Measurements from ENCODE around the gene PGGT1B. TPM values are rescaled to one million over a fixed set of nuclear protein-coding genes. Genes with fewer than 3 reads are reported as not detected.

PGGT1B gene
- polyA plus RNA-seq, 4 donors = 4.9 to 22.2 (median 5.9) TPM

GRCh38 chr5:115246361-115246991 lies 16.2 kb downstream of the PGGT1B start:
- WGBS, 3 donors = 15 to 22% (median 17%) methylated on average over 3 of the region's 3 CpGs
- FAIRE-seq (no peak), DNase-seq (peak; percentile 51 to 69)
- H3K4me1 ChIP-seq (ENCODE audit: control insufficient read depth in 3 of 3, insufficient read depth in 2 of 3, low read depth in 1 of 3, low read length in 2 of 3) = peaks cover 3 to 4% (median 3%) of the 10 kb centered on the region in 3 donors
- no peaks in the 10 kb centered on the region for H3K9me3 ChIP-seq (ENCODE audit: control insufficient read depth in 2 of 2, insufficient read depth in 1 of 2, low read depth in 1 of 2, low read length in 1 of 2)
- no peak overlapping the region for H3K4me3 ChIP-seq (ENCODE audit: low read depth in 1 of 3, low read length in 3 of 3)
- no peaks in the 10 kb centered on the region for H3K27me3 ChIP-seq (ENCODE audit: control insufficient read depth in 3 of 3, insufficient read depth in 3 of 3, low read length in 3 of 3)
- no peak overlapping the region for H3K27ac ChIP-seq (ENCODE audit: low read depth in 1 of 3, low read length in 2 of 3)
- peaks cover 1 to 2% (median 2%) of the 10 kb centered on the region in 3 donors for H3K36me3 ChIP-seq (ENCODE audit: control insufficient read depth in 3 of 3, insufficient read depth in 2 of 3, low read depth in 1 of 3, low read length in 3 of 3)

DNA sequence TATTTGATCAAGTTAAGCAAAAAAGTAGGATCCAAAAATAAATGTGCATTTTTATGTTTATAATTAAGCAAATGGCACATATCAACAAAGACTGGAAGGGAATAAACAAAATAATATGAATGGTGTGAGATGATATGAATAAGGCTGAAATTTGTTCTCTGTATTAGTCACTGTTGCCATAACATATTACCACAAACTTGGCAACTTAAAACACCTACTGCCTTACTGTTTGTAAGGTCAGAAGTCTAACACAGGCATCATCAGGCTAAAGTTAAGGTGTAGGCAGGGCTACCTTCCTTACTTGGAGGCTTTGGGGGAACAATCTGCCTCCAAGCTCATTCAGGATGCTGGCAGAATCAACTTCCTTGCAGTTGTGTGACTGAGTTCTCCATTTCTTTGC lies 19.3 kb downstream of the PGGT1B start:
- FAIRE-seq (no peak), DNase-seq (peak; percentile 19 to 69)
- peaks cover 2 to 5% (median 4%) of the 10 kb centered on the region in 3 donors for H3K36me3 ChIP-seq (ENCODE audit: control insufficient read depth in 3 of 3, insufficient read depth in 2 of 3, low read depth in 1 of 3, low read length in 3 of 3)
- H3K27ac ChIP-seq (ENCODE audit: low read depth in 1 of 3, low read length in 2 of 3) = peak overlapping the region in 1 of 3 donors; percentile 55
- H3K4me3 ChIP-seq (ENCODE audit: low read depth in 1 of 3, low read length in 3 of 3) = no peak overlapping the region
- no peaks in the 10 kb centered on the region for H3K27me3 ChIP-seq (ENCODE audit: control insufficient read depth in 3 of 3, insufficient read depth in 3 of 3, low read length in 3 of 3)
- no peaks in the 10 kb centered on the region for H3K9me3 ChIP-seq (ENCODE audit: control insufficient read depth in 2 of 2, insufficient read depth in 1 of 2, low read depth in 1 of 2, low read length in 1 of 2)
- H3K4me1 ChIP-seq (ENCODE audit: control insufficient read depth in 3 of 3, insufficient read depth in 2 of 3, low read depth in 1 of 3, low read length in 2 of 3) = peaks cover 3 to 4% (median 3%) of the 10 kb centered on the region in 3 donors

DNA sequence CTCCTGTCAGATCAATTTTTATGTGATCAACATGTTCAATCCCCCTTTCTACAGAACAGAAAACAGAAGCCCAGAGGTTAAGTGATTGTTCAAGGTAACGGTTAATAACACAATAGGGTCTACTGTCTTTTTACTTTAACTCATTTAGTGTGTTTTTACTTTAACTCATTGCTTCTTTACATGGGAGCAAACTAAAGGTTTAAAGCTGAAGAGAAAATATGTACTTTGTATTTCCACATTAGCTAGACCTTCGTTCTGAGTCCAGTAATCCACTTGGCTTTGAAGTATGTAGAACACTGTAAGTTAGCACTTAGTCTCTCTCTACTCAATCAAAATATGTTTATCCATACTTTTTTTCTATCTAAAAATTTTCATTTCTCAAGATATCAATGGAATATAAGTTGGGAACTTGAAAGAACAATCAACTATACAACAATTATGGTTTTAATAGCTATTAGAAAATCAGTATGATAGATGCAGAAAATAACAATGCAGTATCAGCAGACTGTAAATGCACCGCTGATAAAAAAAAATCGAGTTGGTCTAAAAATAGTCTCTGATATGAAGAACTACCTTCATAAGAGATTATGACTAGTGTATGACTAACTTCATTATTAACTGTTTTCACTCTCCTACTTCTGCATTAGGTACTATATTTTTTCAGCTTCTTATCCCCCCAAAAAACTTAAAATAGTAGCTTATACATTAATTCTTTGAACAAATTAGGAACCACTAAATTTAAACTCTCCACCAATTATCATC lies 20.6 kb downstream of the PGGT1B start:
- H3K9me3 ChIP-seq (ENCODE audit: control insufficient read depth in 2 of 2, insufficient read depth in 1 of 2, low read depth in 1 of 2, low read length in 1 of 2) = no peaks in the 10 kb centered on the region
- 31 to 60% (median 45%) methylated on average over 4 of the region's 4 CpGs for WGBS, 3 donors
- FAIRE-seq (peak; percentile 85), DNase-seq (peak; percentile 48 to 74)
- H3K27me3 ChIP-seq (ENCODE audit: control insufficient read depth in 3 of 3, insufficient read depth in 3 of 3, low read length in 3 of 3) = no peaks in the 10 kb centered on the region
- peaks cover 0 to 4% (median 3%) of the 10 kb centered on the region in 3 donors for H3K36me3 ChIP-seq (ENCODE audit: control insufficient read depth in 3 of 3, insufficient read depth in 2 of 3, low read depth in 1 of 3, low read length in 3 of 3)
- peak overlapping the region in 2 of 3 donors; percentile 36 to 48 for H3K27ac ChIP-seq (ENCODE audit: low read depth in 1 of 3, low read length in 2 of 3)
- H3K4me1 ChIP-seq (ENCODE audit: control insufficient read depth in 3 of 3, insufficient read depth in 2 of 3, low read depth in 1 of 3, low read length in 2 of 3) = peaks cover 3 to 4% (median 3%) of the 10 kb centered on the region in 3 donors
- H3K4me3 ChIP-seq (ENCODE audit: low read depth in 1 of 3, low read length in 3 of 3) = no peak overlapping the region

DNA sequence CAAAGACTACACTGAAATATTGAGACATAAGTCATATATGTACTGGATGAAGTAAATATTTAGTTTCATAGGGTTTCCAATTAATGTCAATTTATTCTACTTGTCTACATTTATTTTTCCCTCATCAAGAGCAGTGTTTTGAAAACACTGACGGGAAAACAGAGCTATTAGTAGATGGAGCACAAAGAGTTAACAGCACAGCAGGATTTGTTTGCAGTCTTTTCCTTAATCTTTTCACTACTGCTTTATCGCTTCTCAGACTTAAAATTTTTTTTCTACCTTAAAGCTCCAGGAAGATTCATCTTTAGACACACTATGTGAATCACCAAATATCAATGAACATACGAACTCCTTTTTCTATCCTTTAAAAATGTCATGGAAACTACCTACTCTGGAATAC lies 25.6 kb downstream of the PGGT1B start:
- FAIRE-seq = no peak
- 84 to 88% (median 87%) methylated on average over 3 of the region's 3 CpGs for WGBS, 3 donors
- no peaks in the 10 kb centered on the region for H3K27me3 ChIP-seq (ENCODE audit: control insufficient read depth in 3 of 3, insufficient read depth in 3 of 3, low read length in 3 of 3)
- no peak for DNase-seq
- H3K27ac ChIP-seq (ENCODE audit: low read depth in 1 of 3, low read length in 2 of 3) = no peak overlapping the region
- peaks cover 0 to 5% (median 4%) of the 10 kb centered on the region in 3 donors for H3K36me3 ChIP-seq (ENCODE audit: control insufficient read depth in 3 of 3, insufficient read depth in 2 of 3, low read depth in 1 of 3, low read length in 3 of 3)
- no peak overlapping the region for H3K4me3 ChIP-seq (ENCODE audit: low read depth in 1 of 3, low read length in 3 of 3)
- no peaks in the 10 kb centered on the region for H3K4me1 ChIP-seq (ENCODE audit: control insufficient read depth in 3 of 3, insufficient read depth in 2 of 3, low read depth in 1 of 3, low read length in 2 of 3)
- H3K9me3 ChIP-seq (ENCODE audit: control insufficient read depth in 2 of 2, insufficient read depth in 1 of 2, low read depth in 1 of 2, low read length in 1 of 2) = no peaks in the 10 kb centered on the region

- FAIRE-seq = no peak
- no peaks in the 10 kb centered on the region for H3K4me1 ChIP-seq (ENCODE audit: control insufficient read depth in 3 of 3, insufficient read depth in 2 of 3, low read depth in 1 of 3, low read length in 2 of 3)
- no peak for DNase-seq
- no peaks in the 10 kb centered on the region for H3K27me3 ChIP-seq (ENCODE audit: control insufficient read depth in 3 of 3, insufficient read depth in 3 of 3, low read length in 3 of 3)
- no peak overlapping the region for H3K4me3 ChIP-seq (ENCODE audit: low read depth in 1 of 3, low read length in 3 of 3)
- H3K9me3 ChIP-seq (ENCODE audit: control insufficient read depth in 2 of 2, insufficient read depth in 1 of 2, low read depth in 1 of 2, low read length in 1 of 2) = no peaks in the 10 kb centered on the region
- H3K36me3 ChIP-seq (ENCODE audit: control insufficient read depth in 3 of 3, insufficient read depth in 2 of 3, low read depth in 1 of 3, low read length in 3 of 3) = peaks cover 0 to 5% (median 4%) of the 10 kb centered on the region in 3 donors
- H3K27ac ChIP-seq (ENCODE audit: low read depth in 1 of 3, low read length in 2 of 3) = no peak overlapping the region
- 89 to 95% (median 89%) methylated on average over 2 of the region's 2 CpGs for WGBS, 3 donors
Observed at GRCh38 chr5:115236599-115236998, 26.1 kb downstream of the PGGT1B start.

DNA sequence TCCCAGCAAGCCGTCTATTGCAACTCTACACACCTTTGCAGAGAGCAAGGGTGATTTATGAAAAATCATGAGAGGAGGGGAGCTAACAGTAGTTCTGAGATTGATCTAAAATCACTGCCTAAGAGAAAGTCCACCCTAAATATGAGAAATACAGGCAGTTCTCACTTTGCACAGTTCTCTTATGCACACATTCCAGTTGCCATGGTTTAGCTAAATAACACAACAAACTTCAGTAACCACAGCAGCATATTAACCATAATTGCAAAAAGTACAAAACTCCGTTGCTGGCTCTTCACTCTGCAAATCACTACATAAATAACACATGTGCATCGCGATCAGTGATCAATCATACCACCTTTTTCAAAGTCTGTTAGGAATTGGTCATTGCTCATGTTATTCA lies 31.1 kb downstream of the PGGT1B start:
- H3K9me3 ChIP-seq (ENCODE audit: control insufficient read depth in 2 of 2, insufficient read depth in 1 of 2, low read depth in 1 of 2, low read length in 1 of 2) = no peaks in the 10 kb centered on the region
- no peaks in the 10 kb centered on the region for H3K27me3 ChIP-seq (ENCODE audit: control insufficient read depth in 3 of 3, insufficient read depth in 3 of 3, low read length in 3 of 3)
- DNase-seq = no peak
- WGBS, 3 donors = 84 to 94% (median 89%) methylated on average over 4 of the region's 4 CpGs
- H3K4me3 ChIP-seq (ENCODE audit: low read depth in 1 of 3, low read length in 3 of 3) = no peak overlapping the region
- H3K4me1 ChIP-seq (ENCODE audit: control insufficient read depth in 3 of 3, insufficient read depth in 2 of 3, low read depth in 1 of 3, low read length in 2 of 3) = no peaks in the 10 kb centered on the region
- peaks cover 2 to 16% (median 5%) of the 10 kb centered on the region in 3 donors for H3K36me3 ChIP-seq (ENCODE audit: control insufficient read depth in 3 of 3, insufficient read depth in 2 of 3, low read depth in 1 of 3, low read length in 3 of 3)
- no peak for FAIRE-seq
- H3K27ac ChIP-seq (ENCODE audit: low read depth in 1 of 3, low read length in 2 of 3) = no peak overlapping the region

GRCh38 chr5:115229606-115230005 lies 33.1 kb downstream of the PGGT1B start:
- 95 to 100% (median 96%) methylated on average over 1 of the region's 1 CpG for WGBS, 3 donors
- no peak for DNase-seq
- Histone ChIP-seq H3K36me3 (ENCODE audit: control insufficient read depth in 3 of 3, insufficient read depth in 2 of 3, low read depth in 1 of 3, low read length in 3 of 3) (peaks cover 5 to 14% (median 6%) of the 10 kb centered on the region in 3 donors), H3K9me3 (ENCODE audit: control insufficient read depth in 2 of 2, insufficient read depth in 1 of 2, low read depth in 1 of 2, low read length in 1 of 2) (no peaks in the 10 kb centered on the region), H3K27ac (ENCODE audit: low read depth in 1 of 3, low read length in 2 of 3) (no peak overlapping the region), H3K27me3 (ENCODE audit: control insufficient read depth in 3 of 3, insufficient read depth in 3 of 3, low read length in 3 of 3) (no peaks in the 10 kb centered on the region), H3K4me3 (ENCODE audit: low read depth in 1 of 3, low read length in 3 of 3) (no peak overlapping the region), H3K4me1 (ENCODE audit: control insufficient read depth in 3 of 3, insufficient read depth in 2 of 3, low read depth in 1 of 3, low read length in 2 of 3) (no peaks in the 10 kb centered on the region)
- no peak for FAIRE-seq

DNA sequence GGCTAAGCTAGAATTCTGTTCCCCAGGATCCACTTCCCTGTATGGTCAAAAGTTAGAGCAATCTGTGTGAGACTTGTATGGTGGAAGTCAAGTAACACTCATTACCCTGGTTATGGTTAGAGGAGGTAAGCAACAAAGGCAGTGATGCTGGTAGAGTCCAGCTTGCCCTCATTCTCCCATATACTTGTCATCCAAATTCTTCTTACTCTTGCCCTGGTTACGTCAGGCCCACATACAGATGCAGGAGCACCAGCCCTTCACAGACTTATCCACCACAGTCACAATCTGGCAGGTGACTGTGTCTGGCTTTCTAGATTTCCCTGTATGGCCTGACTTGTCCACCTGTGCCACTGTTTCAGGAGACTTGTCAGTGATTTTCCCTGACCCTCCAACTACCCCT lies 35.4 kb downstream of the PGGT1B start:
- 88 to 100% (median 93%) methylated on average over 1 of the region's 1 CpG for WGBS, 3 donors
- DNase-seq (no peak), FAIRE-seq (no peak)
- H3K36me3 ChIP-seq (ENCODE audit: control insufficient read depth in 3 of 3, insufficient read depth in 2 of 3, low read depth in 1 of 3, low read length in 3 of 3) = peaks cover 5 to 17% (median 10%) of the 10 kb centered on the region in 3 donors
- H3K9me3 ChIP-seq (ENCODE audit: control insufficient read depth in 2 of 2, insufficient read depth in 1 of 2, low read depth in 1 of 2, low read length in 1 of 2) = no peaks in the 10 kb centered on the region
- H3K4me3 ChIP-seq (ENCODE audit: low read depth in 1 of 3, low read length in 3 of 3) = no peak overlapping the region
- H3K27ac ChIP-seq (ENCODE audit: low read depth in 1 of 3, low read length in 2 of 3) = no peak overlapping the region
- no peaks in the 10 kb centered on the region for H3K27me3 ChIP-seq (ENCODE audit: control insufficient read depth in 3 of 3, insufficient read depth in 3 of 3, low read length in 3 of 3)
- H3K4me1 ChIP-seq (ENCODE audit: control insufficient read depth in 3 of 3, insufficient read depth in 2 of 3, low read depth in 1 of 3, low read length in 2 of 3) = no peaks in the 10 kb centered on the region
